MCF 10A (cell line): ENCODE results near the gene ADPRHL1. TPM values are rescaled to one million over a fixed set of nuclear protein-coding genes. Genes with fewer than 3 reads are reported as not detected.

ENCODE experiments used
- BruUV-seq: library from RNA; stranded (reverse); fragments of 400-500 nt; replicated peaks from 2 replicates; lab custom pipeline; 2021; lab: Mats Ljungman, UMichigan
- CTCF ChIA-PET: fragments of 300-600 bp; sonication (Branson Sonifier 250); formaldehyde crosslinking; extraction: SDS; loops from one replicate; lab custom pipeline; 2021; ENCODE audit warnings: antibody characterized with exemption, inconsistent platforms; lab: Yijun Ruan, JAX
- POLR2A ChIA-PET: fragments of 300-600, 350-650 bp; sonication (Branson Sonifier 250); formaldehyde crosslinking; extraction: SDS; loops from one replicate; lab custom pipeline; 2020; ENCODE audit warnings: antibody characterized with exemption, inconsistent platforms; lab: Yijun Ruan, JAX
- DNase-seq: peaks from one replicate; pipeline ENCODE4 v3.0.0-alpha.2; 2018; ENCODE audit not compliant: unreplicated experiment
- H3K27ac Mint-ChIP-seq: one replicate; pipeline ENCODE4 v1.8.0; 2022; ENCODE audit warnings: mild to moderate bottlenecking, low read depth, mixed read lengths; ENCODE audit not compliant: unreplicated experiment
- H3K27me3 Mint-ChIP-seq: one replicate; pipeline ENCODE4 v1.8.0; 2022; ENCODE audit warnings: mixed read lengths; ENCODE audit not compliant: insufficient read depth, unreplicated experiment
- H3K36me3 Mint-ChIP-seq: one replicate; pipeline ENCODE4 v1.8.0; 2022; ENCODE audit warnings: mild to moderate bottlenecking, moderate library complexity, mixed read lengths; ENCODE audit not compliant: insufficient read depth, unreplicated experiment
- H3K4me1 Mint-ChIP-seq: one replicate; pipeline ENCODE4 v1.8.0; 2022; ENCODE audit warnings: mixed read lengths; ENCODE audit not compliant: insufficient read depth, unreplicated experiment
- H3K4me3 Mint-ChIP-seq: one replicate; pipeline ENCODE4 v1.8.0; 2022; ENCODE audit warnings: mild to moderate bottlenecking, moderate library complexity, mixed read lengths; ENCODE audit not compliant: unreplicated experiment
- H3K9me3 Mint-ChIP-seq: one replicate; pipeline ENCODE4 v1.8.0; 2022; ENCODE audit warnings: mixed read lengths; ENCODE audit not compliant: unreplicated experiment
- intact Hi-C: fragments of 100-400 bp; cut with micrococcal nuclease; formaldehyde crosslinking; loops from 2 replicates; pipeline ENCODE4 v1.14.1; 2022
- total RNA-seq: library from RNA; stranded (reverse); gene quantifications from 2 replicates; pipeline ENCODE4 v1.2.3, GENCODE V29; 2022
- TF ChIP-seq, protein P1 (sequence below): fragments of 200-600 bp; IDR thresholded peaks from one replicate; pipeline ENCODE4 v1.8.0; 2022; ENCODE audit warnings: antibody characterized with exemption, mild to moderate bottlenecking; ENCODE audit not compliant: unreplicated experiment

Gene ADPRHL1
- total RNA-seq, 1 experiment from 2014 or later, result 2.6 TPM

DNA sequence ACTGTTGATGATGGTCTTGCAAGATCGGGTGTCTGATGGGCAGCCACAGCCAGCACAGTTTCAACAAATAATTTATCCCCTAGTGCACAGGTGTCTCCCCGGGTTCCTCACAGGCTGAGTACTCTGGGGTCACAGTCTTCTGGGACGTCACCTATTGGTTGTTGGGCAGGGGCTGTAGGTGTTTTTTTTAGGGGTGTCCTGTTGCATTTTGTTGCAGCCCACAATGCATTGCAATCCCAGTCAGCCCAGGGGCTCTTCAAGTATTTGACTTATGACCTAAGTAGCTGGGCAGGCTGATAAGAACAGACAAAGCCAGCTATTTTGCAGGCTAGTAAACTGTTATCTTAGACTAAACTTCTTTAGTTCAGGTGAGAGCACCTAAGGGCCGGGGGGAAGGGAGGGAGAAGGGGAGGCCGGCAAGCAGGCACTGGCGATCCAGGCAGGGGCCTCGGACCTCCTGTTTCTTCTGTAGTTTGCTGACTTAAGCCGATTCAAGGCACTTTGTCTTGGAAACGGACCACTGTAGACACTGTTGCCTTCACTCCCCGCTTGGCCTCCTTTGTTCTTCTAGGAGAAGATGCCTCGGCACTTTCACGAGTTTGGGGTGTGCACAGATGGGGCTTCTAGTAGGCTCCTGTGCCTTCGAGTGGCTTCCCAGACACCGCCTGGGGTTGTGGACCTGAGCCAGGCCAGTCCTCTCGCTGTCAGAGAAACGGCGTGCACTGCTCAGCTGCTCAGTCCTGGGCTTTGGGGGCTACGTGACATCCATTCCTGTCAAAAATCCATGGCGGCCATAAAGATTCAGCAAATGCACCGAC is 55.5 kb downstream of the ADPRHL1 start:
- ChIA-PET CTCF (no interaction called here), POLR2A (no interaction called here)
- TF ChIP-seq, protein P1, sequence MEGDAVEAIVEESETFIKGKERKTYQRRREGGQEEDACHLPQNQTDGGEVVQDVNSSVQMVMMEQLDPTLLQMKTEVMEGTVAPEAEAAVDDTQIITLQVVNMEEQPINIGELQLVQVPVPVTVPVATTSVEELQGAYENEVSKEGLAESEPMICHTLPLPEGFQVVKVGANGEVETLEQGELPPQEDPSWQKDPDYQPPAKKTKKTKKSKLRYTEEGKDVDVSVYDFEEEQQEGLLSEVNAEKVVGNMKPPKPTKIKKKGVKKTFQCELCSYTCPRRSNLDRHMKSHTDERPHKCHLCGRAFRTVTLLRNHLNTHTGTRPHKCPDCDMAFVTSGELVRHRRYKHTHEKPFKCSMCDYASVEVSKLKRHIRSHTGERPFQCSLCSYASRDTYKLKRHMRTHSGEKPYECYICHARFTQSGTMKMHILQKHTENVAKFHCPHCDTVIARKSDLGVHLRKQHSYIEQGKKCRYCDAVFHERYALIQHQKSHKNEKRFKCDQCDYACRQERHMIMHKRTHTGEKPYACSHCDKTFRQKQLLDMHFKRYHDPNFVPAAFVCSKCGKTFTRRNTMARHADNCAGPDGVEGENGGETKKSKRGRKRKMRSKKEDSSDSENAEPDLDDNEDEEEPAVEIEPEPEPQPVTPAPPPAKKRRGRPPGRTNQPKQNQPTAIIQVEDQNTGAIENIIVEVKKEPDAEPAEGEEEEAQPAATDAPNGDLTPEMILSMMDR, result no peak
- BruUV-seq, result no TSS peak
- Mint-ChIP-seq H3K4me1 (peaks cover 5% of the 10 kb centered on the region), H3K4me3 (no peak overlapping the region), H3K9me3 (no peaks in the 10 kb centered on the region), H3K27me3 (no peaks in the 10 kb centered on the region), H3K27ac (no peak overlapping the region), H3K36me3 (no peaks in the 10 kb centered on the region)
- intact Hi-C loops, result loop anchor here (10.0 kb wide), 1 partner anchor 243 kb away; the partner anchor contains the start of gene PROZ
- DNase-seq, result no peak

DNA sequence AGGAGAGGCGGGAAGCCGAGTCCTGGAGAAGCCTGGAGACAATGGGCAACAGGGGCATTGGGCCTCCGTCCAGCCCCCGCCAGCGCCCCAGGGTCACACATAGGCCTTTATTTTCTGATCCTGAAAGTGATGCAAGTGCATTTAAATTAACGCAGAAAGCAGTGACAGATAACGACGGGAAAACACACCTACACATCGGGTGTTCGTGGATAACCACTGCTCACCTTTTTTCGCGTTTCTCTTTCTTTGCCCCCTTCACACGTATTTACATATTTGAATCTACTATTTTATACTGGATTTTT is 59.0 kb downstream of the ADPRHL1 start:
- ChIA-PET CTCF (interaction anchor here (0.6 to 2.4 kb wide), 15 partner anchors 9 to 451 kb away, joined by 3 to 7 read pairs (median 3); no protein-coding TSS in a partner anchor), POLR2A (interaction anchor here (1.1 kb wide), 1 partner anchor 94 kb away, joined by 3 read pairs; no protein-coding TSS in a partner anchor)
- intact Hi-C loops, result loop anchor here (1.0 to 10.0 kb wide), 3 partner anchors 119 to 359 kb away; partner anchors contain the start of gene PROZ
- TF ChIP-seq, protein P1, result no peak
- no peak for DNase-seq
- no peaks in the 10 kb centered on the region for H3K9me3 Mint-ChIP-seq
- BruUV-seq, result no TSS peak
- H3K4me3 Mint-ChIP-seq, result peak overlapping the region; percentile 77
- peaks cover 16% of the 10 kb centered on the region for H3K27me3 Mint-ChIP-seq
- H3K27ac Mint-ChIP-seq, result no peak overlapping the region
- H3K4me1 Mint-ChIP-seq, result peaks cover 5% of the 10 kb centered on the region
- no peaks in the 10 kb centered on the region for H3K36me3 Mint-ChIP-seq

DNA sequence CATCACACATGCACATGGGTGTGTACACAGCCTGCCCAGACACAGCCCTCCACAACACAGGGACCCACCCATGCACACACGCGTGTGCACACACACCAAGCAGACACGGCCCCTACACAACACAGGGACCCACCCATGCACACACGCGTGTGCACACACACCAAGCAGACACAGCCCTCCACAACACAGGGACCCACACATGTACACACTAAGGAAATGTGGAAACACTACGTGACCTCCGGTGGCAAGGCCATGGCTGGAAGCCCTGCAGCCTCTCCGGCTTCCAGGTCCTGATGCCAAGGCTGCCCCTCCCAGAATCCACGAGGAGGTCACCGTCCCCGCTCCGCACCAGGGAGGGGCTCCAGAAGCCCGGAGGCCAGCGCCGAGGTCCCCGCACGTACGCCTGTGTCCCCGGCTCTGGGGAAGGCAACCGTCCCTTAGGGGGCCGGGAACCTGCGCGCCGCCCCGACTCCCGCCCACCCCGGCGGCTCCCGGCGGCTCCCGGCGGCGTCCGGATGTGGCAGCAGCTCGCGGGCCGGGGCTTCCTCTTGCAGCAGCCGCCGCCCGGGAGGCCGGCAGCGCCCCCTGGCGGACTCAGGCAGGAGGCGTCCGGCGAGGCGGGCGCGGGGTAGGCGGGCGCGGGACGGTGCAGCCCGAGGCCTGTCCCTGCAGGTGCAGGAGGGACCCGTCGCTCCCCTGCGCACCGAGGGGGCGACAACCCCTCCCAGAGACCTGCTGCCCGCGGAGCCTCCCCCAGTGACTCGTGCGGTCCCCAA is 59.5 kb downstream of the ADPRHL1 start:
- Mint-ChIP-seq H3K36me3 (no peaks in the 10 kb centered on the region), H3K4me1 (peaks cover 5% of the 10 kb centered on the region), H3K27ac (no peak overlapping the region), H3K9me3 (no peaks in the 10 kb centered on the region), H3K27me3 (peaks cover 16% of the 10 kb centered on the region), H3K4me3 (peak overlapping the region; percentile 77)
- no TSS peak for BruUV-seq
- ChIA-PET CTCF (interaction anchor here (0.7 to 2.4 kb wide), 10 partner anchors 8 to 451 kb away, joined by 3 to 7 read pairs (median 4); no protein-coding TSS in a partner anchor), POLR2A (interaction anchor here (1.1 kb wide), 1 partner anchor 94 kb away, joined by 3 read pairs; no protein-coding TSS in a partner anchor)
- DNase-seq, result peak; percentile 72
- intact Hi-C loops, result loop anchor here (1.0 to 10.0 kb wide), 3 partner anchors 118 to 358 kb away; partner anchors contain the start of gene PROZ
- TF ChIP-seq, protein P1, result peak; percentile 78

DNA sequence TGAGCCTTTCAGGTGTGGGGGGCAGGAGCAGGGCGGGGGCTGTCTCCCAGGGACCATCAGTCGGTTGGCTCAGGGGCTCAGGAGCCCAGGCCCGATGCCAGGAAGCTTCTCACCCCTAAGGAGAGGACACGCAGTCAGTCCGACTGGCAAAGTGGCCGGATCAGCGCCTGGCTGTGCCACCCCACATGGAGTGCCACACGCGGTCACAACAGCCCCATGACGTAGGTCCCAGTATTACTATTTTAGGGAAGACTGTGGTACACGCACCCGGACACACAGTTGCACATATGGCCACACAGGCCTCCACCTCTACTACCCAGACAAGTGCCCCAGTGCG is 60.1 kb downstream of the ADPRHL1 start:
- DNase-seq, result no peak
- no TSS peak for BruUV-seq
- intact Hi-C loops, result loop anchor here (10.0 kb wide), 1 partner anchor 238 kb away; the partner anchor contains the start of gene PROZ
- H3K4me1 Mint-ChIP-seq, result peaks cover 5% of the 10 kb centered on the region
- no peaks in the 10 kb centered on the region for H3K36me3 Mint-ChIP-seq
- POLR2A ChIA-PET, result no interaction called here
- CTCF ChIA-PET, result interaction anchor here (0.8 to 1.1 kb wide), 2 partner anchors 150 to 214 kb away, joined by 3 read pairs; no protein-coding TSS in a partner anchor
- no peaks in the 10 kb centered on the region for H3K9me3 Mint-ChIP-seq
- H3K27me3 Mint-ChIP-seq, result peaks cover 16% of the 10 kb centered on the region
- no peak overlapping the region for H3K27ac Mint-ChIP-seq
- H3K4me3 Mint-ChIP-seq, result peak overlapping the region; percentile 77
- TF ChIP-seq, protein P1, result no peak
